ENCODE data around the gene C19orf38. TPM values are rescaled to one million over a fixed set of nuclear protein-coding genes. Genes with fewer than 3 reads are reported as not detected.

The C19orf38 gene
- total RNA-seq, 1 experiment from 2014 or later = not detected

GRCh38 chr19:10882108-10882457 lies 33.9 kb downstream of the C19orf38 start:
- peak overlapping the region; percentile 32 for H3K4me2 ChIP-seq (ENCODE audit: insufficient read depth, insufficient read length, low read length)
- H2BK5ac ChIP-seq (ENCODE audit: insufficient read length, low read length) = no peak overlapping the region
- H4K8ac ChIP-seq (replicated peaks; ENCODE audit: insufficient read length, low read depth, low read length) = no peak overlapping the region
- H4K91ac ChIP-seq (ENCODE audit: insufficient read length, low read depth, low read length) = no peak overlapping the region
- no peaks in the 10 kb centered on the region for H3K9me3 ChIP-seq (ENCODE audit: control insufficient read depth, low read depth, low read length)
- H3K27me3 Mint-ChIP-seq (ENCODE audit: low read depth) = no peaks in the 10 kb centered on the region
- H3K9me3 Mint-ChIP-seq = no peaks in the 10 kb centered on the region
- no peak overlapping the region for H4K5ac ChIP-seq (ENCODE audit: insufficient read length, low read depth, low read length)
- H3K4me1 Mint-ChIP-seq = peaks cover 54 to 70% of the 10 kb centered on the region in 2 experiments
- H3T11ph ChIP-seq (ENCODE audit: low read length) = no peak overlapping the region
- H3K4me3 Mint-ChIP-seq = peak overlapping the region in 1 of 2 experiments; percentile 36; a peak in 1 of 5 replicates
- H2BK12ac ChIP-seq (ENCODE audit: insufficient read length, low read depth, low read length) = no peak overlapping the region
- H2BK120ac ChIP-seq (ENCODE audit: low read depth, low read length, poor library complexity, severe bottlenecking) = no peak overlapping the region
- WGBS (ENCODE audit: extremely low coverage, insufficient read length, low lambda C conversion rate) = no CpG with 5 or more reads among the region's 9 CpGs
- peaks cover 26% of the 10 kb centered on the region; the same call in 1 of the 2 replicates for H3K79me2 ChIP-seq (ENCODE audit: insufficient read depth, low read length)
- H3K27ac Mint-ChIP-seq = peak overlapping the region; percentile 88 to 97 (median 94); a peak in 4 of 7 replicates
- H3K18ac ChIP-seq (ENCODE audit: insufficient read length, low read depth, low read length) = no peak overlapping the region
- no peak overlapping the region for H3K9ac ChIP-seq (ENCODE audit: extremely low read depth, insufficient read length, low read length)
- H3K14ac ChIP-seq (ENCODE audit: insufficient read depth, low read length) = no peak overlapping the region; the same call in 1 of the 2 replicates
- no peak for DNase-seq
- H3K79me1 ChIP-seq (ENCODE audit: insufficient read depth, low read depth, low read length, poor library complexity, severe bottlenecking) = peaks cover 2% of the 10 kb centered on the region
- H3K27ac ChIP-seq (ENCODE audit: insufficient read length, low read depth, low read length) = no peak overlapping the region
- H3K27me3 ChIP-seq (ENCODE audit: insufficient read depth, low read length) = no peaks in the 10 kb centered on the region
- no peak overlapping the region for H3K56ac ChIP-seq (ENCODE audit: insufficient read length, low read depth, low read length)
- no peaks in the 10 kb centered on the region for H3K23me2 ChIP-seq (ENCODE audit: insufficient read length, low read depth, low read length, poor library complexity, severe bottlenecking)
- H2AK5ac ChIP-seq (ENCODE audit: insufficient read length, low read length) = no peak overlapping the region
- peaks cover 16% of the 10 kb centered on the region; the same call in 1 of the 2 replicates for H3K4me1 ChIP-seq (ENCODE audit: insufficient read depth, low read length)
- no peak overlapping the region for H3K4ac ChIP-seq (ENCODE audit: low read depth, low read length)
- H2BK20ac ChIP-seq (ENCODE audit: low read depth, low read length, poor library complexity, severe bottlenecking) = no peak overlapping the region
- H4K20me1 ChIP-seq (ENCODE audit: control insufficient read depth, insufficient read depth, insufficient read length) = peaks cover 3% of the 10 kb centered on the region
- no peak overlapping the region for H3K23ac ChIP-seq (ENCODE audit: insufficient read length, low read depth, low read length)
- no peak overlapping the region for H2BK15ac ChIP-seq (ENCODE audit: low read depth, low read length)
- H3K36me3 Mint-ChIP-seq (ENCODE audit: insufficient read depth in 1 of 3, low read depth in 3 of 3) = peaks cover 3 to 11% (median 5%) of the 10 kb centered on the region in 3 experiments; a peak in 4 of 7 replicates
- H2AFZ ChIP-seq (ENCODE audit: low read length) = no peak overlapping the region
- TF ChIP-seq CTCF (conservative IDR thresholded peaks at IDR 0.05) = no peak
